Thyroid gland (tissue), 4 donors: ENCODE data around the gene KRT76. TPM values are rescaled to one million over a fixed set of nuclear protein-coding genes. Genes with fewer than 3 reads are reported as not detected.

Experiments
- DNase-seq, 2 donors: peaks; one replicate each; pipeline ENCODE4 v3.0.0-alpha.2; 2019
- H3K27ac ChIP-seq, 3 donors: fragments of 200-600 bp; sonication (generic); 1 replicate in 2 of 3; 2 replicates in 1 of 3; pipeline ENCODE4 v1.5.1; 2016 to 2019; ENCODE audit warnings: mild to moderate bottlenecking in 1 of 3, moderate library complexity in 1 of 3
- H3K27me3 ChIP-seq: fragments of 200-600 bp; sonication (generic); one replicate; pipeline ENCODE4 v1.5.1; 2019
- H3K36me3 ChIP-seq, 2 donors: fragments of 200-600 bp; sonication (generic); one replicate each; pipeline ENCODE4 v1.5.1; 2016 to 2019
- H3K4me1 ChIP-seq, 2 donors: fragments of 200-600 bp; sonication (generic); one replicate each; pipeline ENCODE4 v1.5.1; 2017 to 2019
- H3K4me3 ChIP-seq, 3 donors: fragments of 200-600 bp; sonication (generic); replicated peaks in 1 of 3; 1 replicate in 2 of 3; 2 replicates in 1 of 3; pipeline ENCODE4 v1.5.1; 2016; ENCODE audit warnings: mild to moderate bottlenecking in 1 of 3
- H3K9me3 ChIP-seq: fragments of 200-600 bp; sonication (generic); one replicate; pipeline ENCODE4 v1.5.1; 2017
- POLR2A ChIP-seq, 2 donors: fragments of 450-650 bp; IDR thresholded peaks; one replicate each; pipeline ENCODE4 v1.6.1; 2017; ENCODE audit warnings: antibody characterized with exemption in 2 of 2, mild to moderate bottlenecking in 2 of 2, moderate library complexity in 1 of 2
- WGBS, 2 donors: methylation state at CpG; one replicate each; pipeline ENCODE4 v1.1.5; 2017; 5-methylcytosine and 5-hydroxymethylcytosine counted together
- intact Hi-C: fragments of 100-400 bp; cut with DNase I; formaldehyde crosslinking; loops from one replicate; pipeline ENCODE4 v1.15.1; 2023
- total RNA-seq, 4 donors: library from RNA; depleted of rRNA; stranded (reverse); fragments of >200 nt; gene quantifications; one replicate each; pipeline ENCODE4 v1.2.3, GENCODE V29; 2016
- TF ChIP-seq, protein P1 (sequence below), 6 experiments: fragments of 200-600 bp in 3 of 6; fragments of 450-650 bp in 3 of 6; sonication (generic) in 3 of 6; IDR thresholded peaks; one replicate each; pipeline ENCODE4 v1.5.1; 2016 to 2019; ENCODE audit warnings: antibody characterized with exemption in 6 of 6, mild to moderate bottlenecking in 2 of 6, inconsistent platforms in 1 of 6, moderate library complexity in 1 of 6

The KRT76 gene
- total RNA-seq: not detected

- Histone ChIP-seq H3K36me3 (no peaks in the 10 kb centered on the region), H3K27ac (no peak within 1 kb of the TSS), H3K4me1 (peaks cover 6 to 9% of the 10 kb centered on the region in 2 donors), H3K9me3 (no peaks in the 10 kb centered on the region), H3K27me3 (no peaks in the 10 kb centered on the region), H3K4me3 (no peak within 1 kb of the TSS)
- no peak for DNase-seq
- TF ChIP-seq POLR2A (IDR thresholded peaks at IDR 0.05): no peak
- TF ChIP-seq, protein P1, sequence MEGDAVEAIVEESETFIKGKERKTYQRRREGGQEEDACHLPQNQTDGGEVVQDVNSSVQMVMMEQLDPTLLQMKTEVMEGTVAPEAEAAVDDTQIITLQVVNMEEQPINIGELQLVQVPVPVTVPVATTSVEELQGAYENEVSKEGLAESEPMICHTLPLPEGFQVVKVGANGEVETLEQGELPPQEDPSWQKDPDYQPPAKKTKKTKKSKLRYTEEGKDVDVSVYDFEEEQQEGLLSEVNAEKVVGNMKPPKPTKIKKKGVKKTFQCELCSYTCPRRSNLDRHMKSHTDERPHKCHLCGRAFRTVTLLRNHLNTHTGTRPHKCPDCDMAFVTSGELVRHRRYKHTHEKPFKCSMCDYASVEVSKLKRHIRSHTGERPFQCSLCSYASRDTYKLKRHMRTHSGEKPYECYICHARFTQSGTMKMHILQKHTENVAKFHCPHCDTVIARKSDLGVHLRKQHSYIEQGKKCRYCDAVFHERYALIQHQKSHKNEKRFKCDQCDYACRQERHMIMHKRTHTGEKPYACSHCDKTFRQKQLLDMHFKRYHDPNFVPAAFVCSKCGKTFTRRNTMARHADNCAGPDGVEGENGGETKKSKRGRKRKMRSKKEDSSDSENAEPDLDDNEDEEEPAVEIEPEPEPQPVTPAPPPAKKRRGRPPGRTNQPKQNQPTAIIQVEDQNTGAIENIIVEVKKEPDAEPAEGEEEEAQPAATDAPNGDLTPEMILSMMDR (IDR thresholded peaks at IDR 0.05): no peak
- 83 to 97% methylated on average over 8 of the region's 8 CpGs for WGBS, 2 donors
- intact Hi-C loops: loop anchor here (10.0 kb wide), 1 partner anchor 68 kb away; the partner anchor contains the start of gene KRT78
These were observed at the start of gene KRT76 for GRCh38 chr12:52776913-52777395. Gene KRT76 (minus strand): TSS chr12:52777345. CDS start chr12:52777291, 54 bp downstream.

DNA sequence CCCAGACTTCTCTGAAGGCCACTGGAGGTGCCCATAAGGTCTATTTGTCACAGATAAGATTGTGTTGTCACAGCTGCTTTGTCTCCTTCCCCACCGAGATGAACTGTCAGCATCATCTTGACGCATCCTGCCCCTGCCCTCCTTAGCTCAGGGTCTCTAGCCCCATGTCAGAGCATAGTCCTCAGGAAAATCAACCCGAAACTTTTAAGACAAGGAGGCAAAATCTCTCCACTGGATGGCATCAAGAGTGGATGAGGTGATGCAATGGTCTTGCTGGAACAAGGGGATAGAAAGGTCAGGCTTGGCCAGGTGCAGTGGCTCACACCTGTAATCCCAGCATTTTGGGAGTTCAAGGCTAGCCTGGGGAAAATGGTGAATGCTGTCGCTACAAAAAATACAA is 48.8 kb upstream of the KRT76 start:
- H3K4me3 ChIP-seq: no peak overlapping the region
- H3K27me3 ChIP-seq: no peaks in the 10 kb centered on the region
- no peaks in the 10 kb centered on the region for H3K9me3 ChIP-seq
- no peaks in the 10 kb centered on the region for H3K36me3 ChIP-seq
- no peak overlapping the region for H3K27ac ChIP-seq
- intact Hi-C loops: no loop called here
- peaks cover 0 to 3% of the 10 kb centered on the region in 2 donors for H3K4me1 ChIP-seq
- TF ChIP-seq, protein P1 (IDR thresholded peaks at IDR 0.05): no peak
- no peak for TF ChIP-seq POLR2A (IDR thresholded peaks at IDR 0.05)
- 74 to 75% methylated on average over 4 of the region's 4 CpGs for WGBS, 2 donors
- DNase-seq: no peak

GRCh38 chr12:52824741-52825410 is 47.7 kb upstream of the KRT76 start:
- Histone ChIP-seq H3K9me3 (no peaks in the 10 kb centered on the region), H3K36me3 (no peaks in the 10 kb centered on the region), H3K27ac (no peak overlapping the region), H3K27me3 (no peaks in the 10 kb centered on the region), H3K4me1 (peaks cover 0 to 3% of the 10 kb centered on the region in 2 donors), H3K4me3 (no peak overlapping the region)
- 93 to 94% methylated on average over 5 of the region's 5 CpGs for WGBS, 2 donors
- no peak for TF ChIP-seq POLR2A (IDR thresholded peaks at IDR 0.05)
- TF ChIP-seq, protein P1 (IDR thresholded peaks at IDR 0.05): no peak
- intact Hi-C loops: no loop called here
- no peak for DNase-seq

DNA sequence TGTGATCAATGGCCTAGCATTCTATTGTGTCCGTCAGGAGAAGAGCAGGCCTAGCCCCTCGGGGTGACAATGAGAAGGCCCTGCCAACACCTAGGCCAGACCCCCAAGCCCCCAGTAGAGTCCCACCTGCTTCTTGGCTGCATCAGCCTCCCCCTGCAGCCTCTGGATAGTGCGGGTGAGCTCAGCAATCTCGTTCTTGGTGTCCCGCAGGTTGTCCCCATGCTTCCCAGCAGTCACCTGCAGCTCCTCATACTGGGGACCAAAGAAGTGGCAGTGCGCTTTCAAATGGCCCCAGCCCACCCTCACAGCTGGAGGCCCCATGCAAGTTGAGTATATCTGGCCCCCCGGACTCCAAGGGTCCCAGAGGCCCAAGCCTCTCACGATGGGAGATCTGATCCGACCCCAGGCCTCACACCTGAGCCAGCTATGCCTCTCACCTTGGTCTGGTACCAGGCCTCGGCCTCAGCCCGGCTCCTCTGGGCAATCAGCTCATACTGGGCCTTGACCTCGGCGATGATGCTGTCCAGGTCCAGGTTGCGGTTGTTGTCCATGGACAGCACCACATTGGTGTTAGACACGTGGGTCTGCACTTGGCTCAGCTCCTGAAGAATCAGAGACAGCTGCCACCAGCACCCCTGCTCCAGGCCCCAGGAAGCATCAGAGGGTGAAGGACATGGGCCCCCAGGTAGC is 46.8 kb upstream of the KRT76 start:
- no peak for DNase-seq
- intact Hi-C loops: no loop called here
- H3K27me3 ChIP-seq: no peaks in the 10 kb centered on the region
- H3K27ac ChIP-seq: no peak overlapping the region
- no peak overlapping the region for H3K4me3 ChIP-seq
- peaks cover 0 to 3% of the 10 kb centered on the region in 2 donors for H3K4me1 ChIP-seq
- no peaks in the 10 kb centered on the region for H3K9me3 ChIP-seq
- TF ChIP-seq POLR2A (IDR thresholded peaks at IDR 0.05): no peak
- TF ChIP-seq, protein P1 (IDR thresholded peaks at IDR 0.05): no peak
- no peaks in the 10 kb centered on the region for H3K36me3 ChIP-seq
- WGBS, 2 donors: 97% methylated on average over 6 to 8 of the region's 15 CpGs
